SK-N-SH treated with all-trans-retinoic acid at 6 μM for 48 hours (cell line): ENCODE data around the gene HMCN2.

Source experiments
- ARNTL ChIP-seq: fragments of 450-650 bp; formaldehyde crosslinking; IDR thresholded peaks from 2 replicates; pipeline ENCODE4 v1.5.0; 2020; ENCODE audit warnings: low read depth, mild to moderate bottlenecking, moderate library complexity, borderline replicate concordance
- BACH2 ChIP-seq: fragments of 250-450 bp; sonication (Bioruptor Pico); IDR thresholded peaks from 2 replicates; pipeline ENCODE4 v1.9.0; 2021; ENCODE audit warnings: mild to moderate bottlenecking, borderline replicate concordance
- RARB ChIP-seq: fragments of 250-450 bp; sonication (Bioruptor Pico); IDR thresholded peaks from 2 replicates; pipeline ENCODE4 v1.8.0; 2021; ENCODE audit warnings: mild to moderate bottlenecking, moderate library complexity
- TF ChIP-seq, protein P1 (sequence below): fragments of 250-450 bp; sonication (Bioruptor Pico); IDR thresholded peaks from 2 replicates; pipeline ENCODE4 v1.8.0; 2021; ENCODE audit warnings: low read depth, mild to moderate bottlenecking, moderate library complexity, borderline replicate concordance

DNA sequence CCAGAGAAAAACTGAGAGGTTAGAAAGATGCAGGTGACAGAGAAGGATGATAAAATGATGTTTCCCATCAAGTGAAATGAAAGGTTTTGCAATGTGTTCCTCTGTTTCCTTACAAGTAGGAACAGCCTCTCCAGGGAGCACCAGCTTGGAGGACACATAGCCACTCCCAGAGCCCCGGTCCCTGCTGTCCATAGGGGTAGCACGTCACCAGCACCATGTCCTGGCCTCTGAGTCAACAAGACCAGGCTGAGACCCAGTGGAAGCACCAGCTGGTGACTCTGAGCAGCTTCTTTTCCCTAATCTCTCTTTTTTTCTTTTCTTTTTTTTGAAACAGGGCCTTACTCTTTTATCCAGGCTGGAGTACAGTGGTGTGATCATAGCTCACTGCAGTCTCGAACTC is 19.4 kb upstream of the HMCN2 start:
- TF ChIP-seq RARB (CRISPR knock-in tag): no peak
- no peak for TF ChIP-seq BACH2 (CRISPR knock-in tag)
- TF ChIP-seq, protein P1, sequence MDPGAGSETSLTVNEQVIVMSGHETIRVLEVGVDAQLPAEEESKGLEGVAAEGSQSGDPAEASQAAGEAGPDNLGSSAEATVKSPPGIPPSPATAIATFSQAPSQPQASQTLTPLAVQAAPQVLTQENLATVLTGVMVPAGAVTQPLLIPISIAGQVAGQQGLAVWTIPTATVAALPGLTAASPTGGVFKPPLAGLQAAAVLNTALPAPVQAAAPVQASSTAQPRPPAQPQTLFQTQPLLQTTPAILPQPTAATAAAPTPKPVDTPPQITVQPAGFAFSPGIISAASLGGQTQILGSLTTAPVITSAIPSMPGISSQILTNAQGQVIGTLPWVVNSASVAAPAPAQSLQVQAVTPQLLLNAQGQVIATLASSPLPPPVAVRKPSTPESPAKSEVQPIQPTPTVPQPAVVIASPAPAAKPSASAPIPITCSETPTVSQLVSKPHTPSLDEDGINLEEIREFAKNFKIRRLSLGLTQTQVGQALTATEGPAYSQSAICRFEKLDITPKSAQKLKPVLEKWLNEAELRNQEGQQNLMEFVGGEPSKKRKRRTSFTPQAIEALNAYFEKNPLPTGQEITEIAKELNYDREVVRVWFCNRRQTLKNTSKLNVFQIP (CRISPR knock-in tag): no peak
- no peak for TF ChIP-seq ARNTL (CRISPR knock-in tag)
